GM12892 (cell line): ENCODE data around the gene MAGI2.
"Not testable (repeated sequence)": the region's sequence is repeated elsewhere in the genome, so short reads cannot be mapped to it uniquely, and the experiment has no call there.

Source experiments
- DNase-seq: peaks from one replicate; pipeline ENCODE4 v3.0.0; 2011; ENCODE audit not compliant: insufficient read length
- FAIRE-seq: peaks from 2 replicates; lab custom pipeline; 2011; peaks lifted over from hg19 to GRCh38; lab: Jason Lieb, UNC
- POLR2A ChIP-seq: IDR thresholded peaks from 2 replicates; pipeline ENCODE4 v1.6.1; 2011; ENCODE audit warnings: low read depth, low read length, control low read depth
- POLR2AphosphoS5 ChIP-seq: IDR thresholded peaks from 2 replicates; pipeline ENCODE4 v1.6.1; 2011; ENCODE audit warnings: low read depth, low read length, control low read depth
- TAF1 ChIP-seq: IDR thresholded peaks from 2 replicates; pipeline ENCODE4 v1.6.1; 2011; ENCODE audit warnings: low read depth, mild to moderate bottlenecking, control low read depth, low read length, borderline replicate concordance

MAGI2 gene

DNA sequence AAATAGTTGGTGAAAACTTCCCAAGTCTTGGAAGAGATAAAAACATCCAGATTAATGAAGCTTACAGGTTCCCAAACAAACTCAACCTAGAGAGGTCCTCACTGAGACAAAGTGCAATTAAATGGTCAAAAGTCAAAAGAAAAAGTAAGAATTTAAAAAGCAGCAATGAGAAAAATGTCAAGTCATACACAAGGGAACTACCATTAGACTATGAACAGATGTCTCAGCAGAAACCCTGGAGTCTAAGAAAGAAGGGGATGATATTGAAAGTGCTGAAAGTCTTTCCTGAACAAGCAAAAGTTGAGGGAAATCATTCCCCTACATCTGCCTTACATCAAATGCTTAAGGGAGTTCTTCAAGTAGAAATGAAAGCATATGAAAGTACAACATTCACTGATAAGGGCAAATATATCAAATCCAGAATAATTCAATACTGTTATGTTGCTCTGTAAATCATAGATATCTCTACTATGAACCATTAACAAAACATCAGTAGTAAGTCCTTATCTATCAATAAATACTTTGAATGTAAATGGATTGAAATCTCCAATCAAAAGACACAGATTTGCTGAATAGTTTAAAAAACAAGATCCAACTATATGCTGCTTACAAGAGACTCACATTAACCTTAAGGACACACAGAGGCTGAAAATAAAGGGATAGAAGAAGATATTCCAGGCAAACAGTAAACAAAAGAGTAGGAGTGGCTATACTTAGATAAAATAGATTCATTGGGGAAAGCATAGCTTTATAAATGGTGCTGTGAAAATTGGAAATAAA lies 1205.4 kb downstream of the MAGI2 start:
- TF ChIP-seq TAF1 (no peak), POLR2AphosphoS5 (no peak), POLR2A (no peak)
- no peak for DNase-seq
- no peak for FAIRE-seq

DNA sequence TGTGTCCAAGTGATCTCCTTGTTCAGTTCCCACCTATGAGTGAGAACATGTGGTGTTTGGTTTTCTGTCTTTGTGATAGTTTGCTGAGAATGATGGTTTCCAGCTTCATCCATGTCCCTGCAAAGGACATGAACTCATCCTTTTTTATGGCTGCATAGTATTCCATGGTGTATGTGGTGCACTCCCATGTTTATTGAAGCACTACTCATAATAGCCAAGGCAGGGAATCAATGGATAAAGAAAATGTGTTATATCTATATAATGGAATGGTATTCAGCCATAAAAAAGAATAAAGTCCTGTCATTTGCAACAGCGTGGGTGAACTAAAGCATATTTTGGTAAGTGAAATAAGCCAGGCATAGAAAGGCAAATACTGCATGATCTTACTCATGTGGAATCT lies 1213.3 kb downstream of the MAGI2 start:
- DNase-seq, FAIRE-seq: not testable (repeated sequence)

DNA sequence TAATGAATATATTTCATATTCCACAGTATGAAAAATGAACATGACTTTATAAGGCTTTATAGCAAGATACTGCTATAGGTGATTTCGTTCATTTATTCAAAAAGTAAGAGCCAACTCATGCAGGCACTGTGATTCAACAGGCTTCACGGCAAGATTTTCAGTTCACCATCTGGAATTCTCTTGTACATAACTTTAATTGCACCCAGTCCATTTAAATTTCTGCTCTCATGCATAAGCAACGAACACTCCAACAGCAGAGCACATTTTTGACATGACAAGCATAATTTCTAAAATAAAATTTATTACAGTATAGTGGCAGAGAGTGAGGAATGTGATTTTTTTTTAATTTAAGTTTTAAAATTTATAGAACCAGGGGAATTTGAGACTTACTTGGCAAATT lies 1218.8 kb downstream of the MAGI2 start:
- FAIRE-seq: no peak
- TF ChIP-seq TAF1 (no peak), POLR2A (no peak), POLR2AphosphoS5 (no peak)
- no peak for DNase-seq

DNA sequence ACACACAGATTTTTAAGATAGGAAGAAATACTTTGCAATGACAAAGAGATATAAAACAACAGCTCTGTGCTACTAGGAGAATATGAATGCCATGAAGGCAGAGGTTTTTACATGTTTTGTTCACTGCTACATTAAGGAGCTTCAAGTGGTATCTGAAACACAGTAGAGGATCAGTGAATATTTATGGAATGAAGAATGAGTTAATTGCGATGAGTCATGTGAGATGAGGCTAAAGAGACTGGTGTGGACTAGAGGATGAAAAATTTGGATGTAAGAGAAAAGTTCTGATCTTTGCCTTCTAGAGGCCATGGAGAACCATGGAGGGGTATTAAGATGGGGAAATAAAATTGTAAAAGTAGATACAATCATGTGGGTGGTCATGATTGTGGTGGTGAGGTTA lies 1220.7 kb downstream of the MAGI2 start:
- no peak for FAIRE-seq
- no peak for TF ChIP-seq POLR2A
- TF ChIP-seq POLR2AphosphoS5: no peak
- no peak for TF ChIP-seq TAF1
- no peak for DNase-seq

DNA sequence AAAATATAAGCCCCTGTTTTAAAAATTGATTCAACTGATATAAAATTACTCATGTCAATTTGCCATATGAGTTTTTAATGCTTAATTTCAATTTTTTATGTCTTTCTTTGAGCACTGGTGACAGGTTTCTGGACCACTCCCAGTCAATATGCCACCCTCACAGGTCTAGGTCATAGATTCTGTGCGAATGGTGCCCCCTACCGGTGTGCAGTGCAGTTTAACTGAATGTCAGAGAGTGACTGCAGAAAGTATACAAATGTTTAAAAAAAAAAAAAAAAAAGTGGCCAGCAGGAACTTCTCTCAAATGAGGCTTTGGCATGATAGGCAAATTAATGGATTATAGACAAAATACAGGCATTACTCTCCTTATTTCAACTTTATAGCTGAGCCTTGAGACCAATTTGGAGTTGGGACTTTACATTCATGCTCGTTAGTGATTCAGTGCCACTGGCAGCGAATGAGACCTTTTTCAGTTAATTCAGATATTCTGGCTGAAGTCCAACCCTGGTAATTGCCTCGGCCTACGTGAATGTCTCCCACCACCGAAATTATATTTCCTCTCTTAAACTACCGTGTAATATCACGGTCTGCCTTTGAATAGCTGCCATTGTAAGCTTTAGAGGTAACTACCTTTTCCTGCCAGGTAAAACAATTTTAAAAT lies 1227.3 kb downstream of the MAGI2 start:
- FAIRE-seq (no peak), DNase-seq (no peak)
- TF ChIP-seq POLR2A (no peak), TAF1 (no peak), POLR2AphosphoS5 (no peak)

DNA sequence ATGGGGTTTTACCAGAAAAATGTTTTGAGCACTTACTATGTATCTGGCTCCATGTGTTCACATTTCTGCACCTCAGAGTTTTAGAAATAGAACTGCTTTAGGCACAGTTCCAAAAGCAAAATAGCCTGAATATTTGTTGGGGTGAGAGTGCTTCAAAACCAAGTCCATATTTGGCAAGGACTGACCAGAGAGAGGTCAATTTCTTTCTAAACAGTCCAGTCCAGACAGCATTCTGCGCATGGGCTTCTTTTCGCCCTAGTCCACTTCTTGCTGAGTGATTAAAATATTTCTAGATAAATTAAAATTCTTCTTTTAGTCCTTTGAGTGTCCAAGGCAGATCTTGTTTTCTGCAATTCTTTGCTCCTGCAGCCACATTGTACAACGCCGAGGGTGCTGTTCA lies 1227.9 kb downstream of the MAGI2 start:
- DNase-seq (no peak), FAIRE-seq (no peak)
- TF ChIP-seq POLR2A: no peak
- TF ChIP-seq TAF1: no peak
- TF ChIP-seq POLR2AphosphoS5: no peak

DNA sequence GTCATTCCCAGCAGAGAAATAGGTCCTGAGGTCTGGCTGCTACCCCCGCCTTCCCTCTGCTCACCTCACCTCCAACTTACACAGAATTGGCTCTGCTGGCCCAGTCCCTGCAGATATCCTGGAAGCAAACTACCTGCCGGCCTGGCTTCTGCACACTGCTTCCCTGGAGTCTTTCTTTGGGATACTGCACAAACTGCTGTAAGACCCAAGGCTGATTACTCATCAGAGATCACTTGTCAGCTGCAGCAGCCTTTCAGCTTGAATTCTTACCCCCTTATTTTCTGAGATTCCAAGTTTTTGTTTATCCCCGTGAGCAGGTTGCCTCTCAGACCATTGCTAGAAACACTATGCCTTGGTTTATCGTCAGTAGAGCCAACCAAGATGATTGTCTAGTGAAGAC lies 1228.5 kb downstream of the MAGI2 start:
- TF ChIP-seq POLR2AphosphoS5 (no peak), POLR2A (no peak), TAF1 (no peak)
- FAIRE-seq (no peak), DNase-seq (no peak)

DNA sequence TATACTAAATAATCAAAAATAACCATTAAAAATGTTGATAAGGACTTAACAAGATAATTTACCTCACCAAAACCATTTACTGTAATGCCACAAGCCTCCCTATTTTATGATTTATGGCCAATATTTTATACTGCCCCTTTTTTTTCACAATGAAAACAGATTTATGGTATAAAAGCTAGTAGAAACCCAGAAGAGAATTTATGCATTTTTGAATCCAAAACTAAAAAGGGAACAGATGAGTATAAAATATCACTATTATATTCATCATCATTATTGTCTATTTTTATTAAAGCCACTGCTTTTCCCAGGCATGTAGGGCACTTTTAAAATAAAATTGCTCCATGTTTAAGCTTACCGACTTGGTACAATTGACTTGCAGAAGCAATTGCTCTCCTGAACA lies 1229.9 kb downstream of the MAGI2 start:
- TF ChIP-seq POLR2AphosphoS5 (no peak), TAF1 (no peak), POLR2A (no peak)
- FAIRE-seq (no peak), DNase-seq (no peak)

DNA sequence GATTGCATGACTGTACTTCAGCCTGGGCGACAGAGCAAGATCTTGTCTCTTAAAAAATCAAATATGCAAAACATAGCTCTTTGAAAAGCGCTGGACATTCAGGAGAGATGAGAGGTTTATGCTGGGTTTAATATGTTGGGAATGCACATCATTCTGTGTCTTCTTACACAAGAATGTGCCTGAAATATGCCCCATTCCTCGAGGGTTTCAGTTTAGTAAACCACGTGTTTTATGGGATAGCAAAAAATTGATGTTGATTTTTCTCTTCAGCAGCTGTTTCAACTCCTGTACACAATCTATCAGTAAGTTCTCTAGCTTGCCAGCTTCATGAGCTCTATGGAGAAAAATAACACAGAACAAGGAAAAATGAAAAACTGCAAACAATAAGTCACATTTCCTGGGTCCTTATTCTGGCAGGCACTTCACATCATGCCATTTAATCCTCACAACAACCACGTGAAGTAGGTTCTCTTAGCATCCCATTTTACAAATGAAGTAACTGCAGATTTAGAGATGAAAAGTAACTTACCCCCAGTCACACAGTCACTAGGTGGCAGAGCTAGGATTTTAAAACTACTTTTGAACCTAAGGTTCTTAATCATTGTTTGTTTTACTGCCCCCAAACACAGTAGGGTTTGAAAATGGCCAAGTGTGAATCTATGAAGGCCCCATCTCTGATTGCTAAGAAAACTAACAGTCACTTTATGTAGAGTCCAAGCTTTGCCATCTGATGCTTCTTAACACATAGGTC lies 1231.3 kb downstream of the MAGI2 start:
- no peak for TF ChIP-seq POLR2A
- no peak for TF ChIP-seq TAF1
- no peak for TF ChIP-seq POLR2AphosphoS5
- DNase-seq (no peak), FAIRE-seq (no peak)

DNA sequence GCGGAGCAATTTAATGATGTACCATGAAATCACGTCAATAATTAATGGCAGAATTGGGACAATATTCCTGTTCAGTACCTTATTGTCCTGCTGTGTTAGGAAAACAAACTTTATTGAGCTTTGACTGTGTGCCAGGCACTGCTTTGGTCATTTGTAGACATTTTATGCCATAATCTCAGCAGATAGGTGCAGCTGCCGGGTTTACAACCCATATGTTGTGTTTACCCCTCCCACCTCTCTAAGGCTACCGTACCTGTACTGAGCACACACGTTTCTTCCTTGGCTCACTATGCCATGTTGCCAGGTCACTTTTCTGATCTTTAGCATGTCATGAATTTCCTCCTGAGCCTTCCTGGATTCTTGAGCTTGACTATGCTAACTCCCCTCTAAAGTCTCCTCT lies 1232.7 kb downstream of the MAGI2 start:
- FAIRE-seq: no peak
- TF ChIP-seq TAF1: no peak
- TF ChIP-seq POLR2AphosphoS5: no peak
- TF ChIP-seq POLR2A: no peak
- DNase-seq: no peak

DNA sequence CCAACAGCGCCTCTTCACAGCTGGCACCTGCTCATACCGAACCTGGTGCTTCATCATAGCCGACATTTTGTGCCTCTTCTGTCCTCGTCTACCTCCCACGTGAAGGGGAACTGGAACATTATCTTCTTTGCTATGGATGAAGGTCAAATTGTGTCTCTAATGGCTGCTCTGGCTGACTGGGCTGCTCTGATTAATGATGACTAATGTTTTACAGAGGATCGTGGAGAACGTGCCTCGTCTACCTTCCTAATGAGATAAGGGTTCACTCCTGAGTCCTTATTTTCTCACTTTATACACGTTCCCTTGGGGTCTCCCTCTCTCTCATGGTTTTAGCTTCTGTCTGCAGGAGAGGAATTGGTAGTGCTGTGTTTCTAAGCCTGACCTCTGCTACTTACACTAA lies 1234.6 kb downstream of the MAGI2 start:
- DNase-seq (no peak), FAIRE-seq (no peak)
- no peak for TF ChIP-seq TAF1
- no peak for TF ChIP-seq POLR2AphosphoS5
- no peak for TF ChIP-seq POLR2A

DNA sequence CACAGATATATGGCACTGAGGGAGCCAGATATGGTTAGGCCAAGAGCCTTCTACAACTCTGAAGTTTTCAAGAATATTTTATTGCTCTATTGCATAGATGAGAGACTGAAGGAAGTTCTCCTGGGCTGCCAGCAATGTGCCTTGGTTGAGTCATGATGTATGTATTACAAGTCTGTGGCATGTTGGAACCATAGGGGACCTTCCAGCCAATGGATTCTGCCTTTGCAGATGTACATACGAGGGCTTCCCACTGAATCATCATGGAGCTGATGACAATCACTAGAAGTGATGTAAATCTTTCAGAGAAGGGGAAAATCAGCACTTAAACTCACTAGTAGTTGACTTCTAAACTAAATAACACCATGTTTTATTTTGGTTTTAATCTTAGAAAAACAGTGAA lies 1235.4 kb downstream of the MAGI2 start:
- DNase-seq: no peak
- FAIRE-seq: no peak
- TF ChIP-seq POLR2A (no peak), POLR2AphosphoS5 (no peak), TAF1 (no peak)
